H1 (cell line): ENCODE results near the gene STK39. TPM values are rescaled to one million over a fixed set of nuclear protein-coding genes. Genes with fewer than 3 reads are reported as not detected.

Experiments used
- CTCF ChIA-PET: fragments of 300-600 bp; sonication (Branson Sonifier 250); formaldehyde crosslinking; loops from one replicate; lab custom pipeline; 2021; ENCODE audit not compliant: partially characterized antibody; lab: Charles Lee
- POLR2A ChIA-PET: fragments of 300-600 bp; sonication (Branson Sonifier 250); formaldehyde crosslinking; loops from one replicate; lab custom pipeline; 2021; ENCODE audit warnings: inconsistent platforms; ENCODE audit not compliant: partially characterized antibody; lab: Charles Lee
- DNase-seq, 2 experiments: peaks; one replicate each; pipeline versions ENCODE4 v3.0.0 to v3.0.0-alpha.2; 2010 to 2022; ENCODE audit warnings: low spot score in 2 of 2, low read depth in 1 of 2, mixed read lengths in 1 of 2
- FAIRE-seq: peaks from 2 replicates; lab custom pipeline; 2011; peaks lifted over from hg19 to GRCh38; lab: Jason Lieb, UNC
- H2AFZ ChIP-seq: 2 replicates; pipeline ENCODE4 v1.8.1; 2012; ENCODE audit warnings: low read length, inconsistent platforms
- H2AK5ac ChIP-seq: 2 replicates; pipeline ENCODE4 v1.6.1; 2013; ENCODE audit warnings: low read depth, low read length
- H2BK120ac ChIP-seq: replicated peaks from 2 replicates; pipeline ENCODE3; 2013; ENCODE audit warnings: low read depth, low read length, inconsistent platforms
- H2BK12ac ChIP-seq: 2 replicates; pipeline ENCODE4 v1.6.1; 2013; ENCODE audit warnings: low read depth, low read length
- H2BK15ac ChIP-seq: 2 replicates; pipeline ENCODE4 v1.6.1; 2013; ENCODE audit warnings: low read length
- H2BK20ac ChIP-seq: 2 replicates; pipeline ENCODE4 v1.6.1; 2013; ENCODE audit warnings: low read length
- H2BK5ac ChIP-seq: 2 replicates; pipeline ENCODE4 v1.6.1; 2013; ENCODE audit warnings: low read depth, low read length
- H3K14ac ChIP-seq: 2 replicates; pipeline ENCODE4 v1.6.1; 2013; ENCODE audit warnings: inconsistent platforms; ENCODE audit not compliant: insufficient read length
- H3K18ac ChIP-seq: 2 replicates; pipeline ENCODE4 v1.6.1; 2013; ENCODE audit warnings: low read length; ENCODE audit errors: extremely low read depth
- H3K23ac ChIP-seq: 2 replicates; pipeline ENCODE4 v1.6.1; 2013; ENCODE audit warnings: inconsistent platforms; ENCODE audit not compliant: insufficient read length
- H3K23me2 ChIP-seq: 2 replicates; pipeline ENCODE4 v1.6.1; 2013; ENCODE audit warnings: low read depth, low read length
- H3K27ac ChIP-seq: 2 replicates; pipeline ENCODE4 v1.6.1; 2011; ENCODE audit warnings: low read depth, low read length, inconsistent platforms
- H3K27me3 ChIP-seq, 4 experiments: replicated peaks in 1 of 4; 1 replicate in 1 of 4; 2 replicates in 3 of 4; pipeline versions ENCODE4 v1.6.1 to v1.8.1; 2011 to 2013; ENCODE audit warnings: low read length in 3 of 4, mild to moderate bottlenecking in 3 of 4, inconsistent platforms in 2 of 4, mixed read lengths in 2 of 4, moderate library complexity in 1 of 4; ENCODE audit not compliant: control insufficient read depth in 3 of 4, insufficient read depth in 3 of 4; ENCODE audit errors: extremely low read depth in 1 of 4
- H3K36me3 ChIP-seq, 4 experiments: 2 replicates each; pipeline versions ENCODE4 v1.6.1 to v1.8.1; 2011 to 2013; ENCODE audit warnings: mild to moderate bottlenecking in 4 of 4, low read length in 3 of 4, moderate library complexity in 2 of 4, control low read depth in 1 of 4, inconsistent platforms in 1 of 4; ENCODE audit not compliant: insufficient read depth in 4 of 4, control insufficient read depth in 2 of 4
- H3K4ac ChIP-seq: replicated peaks from 2 replicates; pipeline ENCODE3; 2013; ENCODE audit warnings: low read length, low read depth, mixed read lengths, inconsistent platforms; ENCODE audit not compliant: insufficient read length
- H3K4me1 ChIP-seq, 4 experiments: replicated peaks in 1 of 4; 1 replicate in 1 of 4; 2 replicates in 3 of 4; pipeline versions ENCODE4 v1.6.1 to v1.8.1; 2011 to 2013; ENCODE audit warnings: low read length in 3 of 4, inconsistent platforms in 2 of 4, mixed read lengths in 1 of 4; ENCODE audit not compliant: insufficient read depth in 4 of 4, control insufficient read depth in 3 of 4
- H3K4me2 ChIP-seq, 2 experiments: 2 replicates each; pipeline versions ENCODE4 v1.6.1 to v1.8.1; 2011 to 2013; ENCODE audit warnings: low read depth in 2 of 2, low read length in 2 of 2, control low read depth in 1 of 2, inconsistent platforms in 1 of 2, mild to moderate bottlenecking in 1 of 2; ENCODE audit not compliant: insufficient read depth in 1 of 2
- H3K4me3 ChIP-seq, 4 experiments: fragments of 200-600, 300-600 bp in 1 of 4; sonication (generic), shearing (Covaris generic), sonication (Bioruptor Twin) in 1 of 4; 2 replicates each; pipeline versions ENCODE4 v1.5.1 to v1.8.1; 2011 to 2016; ENCODE audit warnings: low read length in 4 of 4, low read depth in 3 of 4, control low read depth in 2 of 4, inconsistent platforms in 2 of 4, mild to moderate bottlenecking in 2 of 4, mixed read lengths in 1 of 4, moderate library complexity in 1 of 4; ENCODE audit not compliant: insufficient read depth in 2 of 4; ENCODE audit errors: extremely low read depth in 1 of 4
- H3K56ac ChIP-seq: replicated peaks from 2 replicates; pipeline ENCODE3; 2013; ENCODE audit warnings: low read depth, mild to moderate bottlenecking, mixed read lengths, low read length, inconsistent platforms; ENCODE audit not compliant: insufficient read length
- H3K79me1 ChIP-seq: 2 replicates; pipeline ENCODE4 v1.6.1; 2013; ENCODE audit warnings: low read depth, low read length, control low read depth
- H3K79me2 ChIP-seq, 2 experiments: 2 replicates each; pipeline versions ENCODE4 v1.6.1 to v1.8.1; 2012 to 2013; ENCODE audit warnings: low read length in 2 of 2, mild to moderate bottlenecking in 2 of 2, inconsistent platforms in 1 of 2; ENCODE audit not compliant: insufficient read depth in 2 of 2, control insufficient read depth in 1 of 2
- H3K9ac ChIP-seq, 4 experiments: replicated peaks in 1 of 4; 1 replicate in 1 of 4; 2 replicates in 3 of 4; pipeline versions ENCODE4 v1.6.1 to v1.8.1; 2011 to 2013; ENCODE audit warnings: low read depth in 3 of 4, low read length in 3 of 4, control low read depth in 2 of 4, mild to moderate bottlenecking in 2 of 4, moderate library complexity in 2 of 4, inconsistent platforms in 1 of 4; ENCODE audit errors: extremely low read depth in 1 of 4
- H3K9me3 ChIP-seq, 2 experiments: 2 replicates each; pipeline versions ENCODE4 v1.6.1 to v1.8.1; 2012 to 2013; ENCODE audit warnings: mild to moderate bottlenecking in 2 of 2, moderate library complexity in 2 of 2, control low read depth in 1 of 2, inconsistent platforms in 1 of 2, low read depth in 1 of 2, low read length in 1 of 2, mixed read lengths in 1 of 2; ENCODE audit not compliant: insufficient read depth in 2 of 2
- H4K20me1 ChIP-seq, 2 experiments: replicated peaks in 1 of 2; 2 replicates each; pipeline versions ENCODE3 to v1.8.1; 2011 to 2013; ENCODE audit warnings: inconsistent platforms in 2 of 2, low read length in 2 of 2, mild to moderate bottlenecking in 1 of 2; ENCODE audit not compliant: insufficient read depth in 2 of 2, control insufficient read depth in 1 of 2
- H4K5ac ChIP-seq: 2 replicates; pipeline ENCODE4 v1.6.1; 2013; ENCODE audit warnings: low read length, low read depth, mixed read lengths, inconsistent platforms; ENCODE audit not compliant: insufficient read length
- H4K8ac ChIP-seq: 2 replicates; pipeline ENCODE4 v1.8.0; 2013; ENCODE audit warnings: mild to moderate bottlenecking, moderate library complexity, low read length, inconsistent platforms; ENCODE audit not compliant: insufficient read depth; ENCODE audit errors: extremely low read depth
- H4K91ac ChIP-seq: replicated peaks from 2 replicates; pipeline ENCODE3; 2013; ENCODE audit warnings: low read length, mixed read lengths, inconsistent platforms; ENCODE audit not compliant: insufficient read length
- BRCA1 ChIP-seq: IDR thresholded peaks from 2 replicates; pipeline ENCODE4 v1.6.1; 2012; ENCODE audit warnings: low read depth, low read length, improper control_type of control experiment
- EP300 ChIP-seq, 2 experiments: IDR thresholded peaks; 1 replicate in 1 of 2; 2 replicates in 1 of 2; pipeline ENCODE4 v1.6.1; 2011 to 2012; ENCODE audit warnings: low read depth in 2 of 2, low read length in 2 of 2, mild to moderate bottlenecking in 2 of 2, borderline replicate concordance in 1 of 2, inconsistent platforms in 1 of 2, moderate library complexity in 1 of 2
- TEAD4 ChIP-seq: IDR thresholded peaks from 2 replicates; pipeline ENCODE4 v1.6.1; 2012; ENCODE audit warnings: low read depth, low read length, inconsistent platforms, mixed read lengths
- WGBS, 2 experiments: shearing (Covaris generic) in 1 of 2; methylation state at CpG; one replicate each; pipeline versions ENCODE4 v1.1.6 to v1.1.7; 2013 to 2015; ENCODE audit warnings: low lambda C conversion rate in 2 of 2, mixed read lengths in 2 of 2, inconsistent platforms in 1 of 2, low coverage in 1 of 2, missing lambda C conversion rate in 1 of 2; ENCODE audit not compliant: insufficient replicate concordance in 2 of 2, insufficient coverage in 1 of 2, insufficient read length in 1 of 2; ENCODE audit errors: extremely low coverage in 1 of 2, missing lambda C conversion rate in 1 of 2; 5-methylcytosine and 5-hydroxymethylcytosine counted together
- polyA plus RNA-seq, 7 experiments: library from polyadenylated mRNA; depleted of rRNA in 3 of 7; stranded (reverse) in 5 of 7; unstranded in 2 of 7; fragments of >200 nt in 5 of 7; fragments of 200-250 nt in 2 of 7; gene quantifications; 1 replicate in 5 of 7; 2 replicates in 1 of 7; 4 replicates in 1 of 7; pipeline versions ENCODE4 v1.2.1 to v1.2.3, GENCODE V29; 2011 to 2013; ENCODE audit warnings: missing spikeins in 2 of 7, mixed read lengths in 2 of 7
- total RNA-seq: library from RNA; stranded (reverse); fragmentation: NEBNext Ultra II Directional; extraction: Animal tissue kit (Norgen Biotek cat#: 25700); gene quantifications from 2 replicates; pipeline ENCODE4 v1.2.1, GENCODE V29; 2021

STK39 gene
- total and polyA plus RNA-seq, 2 of the 8 experiments (the other 6 are each of a cell fraction or from before 2014, with no cell fraction given) = 13.7 to 23.8 TPM

- H3K27me3 ChIP-seq = no peaks in the 10 kb centered on the region
- no peak overlapping the region for H3K23ac ChIP-seq
- no peak overlapping the region for H2BK20ac ChIP-seq
- no peaks in the 10 kb centered on the region for H3K9me3 ChIP-seq
- H3K14ac ChIP-seq = no peak overlapping the region
- FAIRE-seq (peak; percentile 55), DNase-seq (no peak)
- H2BK5ac ChIP-seq = no peak overlapping the region
- H3K4ac ChIP-seq = no peak overlapping the region
- H3K4me3 ChIP-seq = no peak overlapping the region
- no peak overlapping the region for H3K56ac ChIP-seq
- H3K4me2 ChIP-seq = no peak overlapping the region
- TF ChIP-seq TEAD4 (no peak), EP300 (IDR thresholded peaks at IDR 0.05; ENCODE audit: borderline replicate concordance in 1 of 2, low read depth in 2 of 2, low read length in 2 of 2) (no peak), BRCA1 (0 out of 2 replicates have a peak, but pooled peaks have one; percentile 32)
- no peak overlapping the region for H4K5ac ChIP-seq
- H2BK12ac ChIP-seq = no peak overlapping the region
- no peak overlapping the region for H4K91ac ChIP-seq
- H3K9ac ChIP-seq = no peak overlapping the region
- POLR2A ChIA-PET = no interaction called here
- H3K23me2 ChIP-seq = no peaks in the 10 kb centered on the region
- no peak overlapping the region for H4K8ac ChIP-seq
- no peak overlapping the region for H3K18ac ChIP-seq
- H3K36me3 ChIP-seq = no peaks in the 10 kb centered on the region
- H3K79me1 ChIP-seq = no peaks in the 10 kb centered on the region
- H3K27ac ChIP-seq = no peak overlapping the region
- H2BK15ac ChIP-seq = no peak overlapping the region
- H4K20me1 ChIP-seq = no peaks in the 10 kb centered on the region
- H2AK5ac ChIP-seq = no peak overlapping the region
- CTCF ChIA-PET = interaction anchor here (0.8 to 1.4 kb wide), 4 partner anchors 10 to 55 kb away, joined by 3 read pairs; no protein-coding TSS in a partner anchor
- no peak overlapping the region for H2AFZ ChIP-seq
- WGBS, 2 experiments = 82% methylated on average over 9 of the region's 9 CpGs; no CpG with 5 or more reads in 1 of the 2 experiments
- no peaks in the 10 kb centered on the region for H3K79me2 ChIP-seq
- 0 out of 7 replicates have a peak, but pooled peaks cover 0 to 2% (median 0%) of the 10 kb centered on the region in 4 experiments for H3K4me1 ChIP-seq
- H2BK120ac ChIP-seq = no peak overlapping the region
These were observed 183.1 kb downstream of the STK39 start for GRCh38 chr2:168064011-168064998.
